H1 (cell line): ENCODE data around the gene TMUB2. TPM values are rescaled to one million over a fixed set of nuclear protein-coding genes. Genes with fewer than 3 reads are reported as not detected.

Experiments used
- E2F6 ChIP-seq: IDR thresholded peaks from 2 replicates; pipeline ENCODE4 v1.6.1; 2012; ENCODE audit warnings: inconsistent platforms
- FOSL1 ChIP-seq: IDR thresholded peaks from 2 replicates; pipeline ENCODE4 v1.6.1; 2011; ENCODE audit warnings: mild to moderate bottlenecking, low read depth, low read length, moderate library complexity; ENCODE audit not compliant: insufficient read depth
- KDM5A ChIP-seq: fragments of 200-600 bp; IDR thresholded peaks from 2 replicates; pipeline ENCODE4 v1.7.1; 2012; ENCODE audit warnings: mild to moderate bottlenecking, low read length, inconsistent platforms, mixed read lengths
- MAFK ChIP-seq: IDR thresholded peaks from 2 replicates; pipeline ENCODE4 v1.6.1; 2012; ENCODE audit warnings: low read depth, mild to moderate bottlenecking, improper control_type of control experiment, low read length
- NRF1 ChIP-seq: IDR thresholded peaks from 2 replicates; pipeline ENCODE4 v1.6.1; 2011; ENCODE audit warnings: mild to moderate bottlenecking, low read depth, low read length, improper control_type of control experiment
- RAD21 ChIP-seq, 2 experiments: IDR thresholded peaks in 1 of 2; conservative IDR thresholded peaks in 1 of 2; 2 replicates each; pipeline ENCODE4 v1.6.1; 2011; ENCODE audit warnings: low read depth in 2 of 2, low read length in 2 of 2, improper control_type of control experiment in 1 of 2, inconsistent platforms in 1 of 2, mild to moderate bottlenecking in 1 of 2, moderate library complexity in 1 of 2
- RXRA ChIP-seq: IDR thresholded peaks from 2 replicates; pipeline ENCODE4 v1.6.1; 2011; ENCODE audit warnings: low read depth, mild to moderate bottlenecking, low read length, moderate library complexity; ENCODE audit not compliant: insufficient read depth
- SP4 ChIP-seq: IDR thresholded peaks from 2 replicates; pipeline ENCODE4 v1.6.1; 2012; ENCODE audit warnings: low read length, inconsistent platforms
- polyA plus RNA-seq, 7 experiments: library from polyadenylated mRNA; depleted of rRNA in 3 of 7; stranded (reverse) in 5 of 7; unstranded in 2 of 7; fragments of >200 nt in 5 of 7; fragments of 200-250 nt in 2 of 7; gene quantifications; 1 replicate in 5 of 7; 2 replicates in 1 of 7; 4 replicates in 1 of 7; pipeline versions ENCODE4 v1.2.1 to v1.2.3, GENCODE V29; 2011 to 2013; ENCODE audit warnings: missing spikeins in 2 of 7, mixed read lengths in 2 of 7
- total RNA-seq: library from RNA; stranded (reverse); fragmentation: NEBNext Ultra II Directional; extraction: Animal tissue kit (Norgen Biotek cat#: 25700); gene quantifications from 2 replicates; pipeline ENCODE4 v1.2.1, GENCODE V29; 2021

The TMUB2 gene
- total and polyA plus RNA-seq, 2 of the 8 experiments (the other 6 are each of a cell fraction or from before 2014, with no cell fraction given), result 18.5 to 30.5 TPM

- no peak for TF ChIP-seq RAD21 (IDR thresholded peaks at IDR 0.05 in 1 of 2, conservative IDR thresholded peaks at IDR 0.05 in 1 of 2; ENCODE audit: low read depth in 2 of 2, low read length in 2 of 2)
- no peak for TF ChIP-seq RXRA
- TF ChIP-seq SP4, result no peak
- no peak for TF ChIP-seq NRF1
- no peak for TF ChIP-seq E2F6
- TF ChIP-seq KDM5A, result no peak
- TF ChIP-seq FOSL1, result no peak
- no peak for TF ChIP-seq MAFK
These were observed 27.1 kb upstream of the TMUB2 start (continued) for GRCh38 chr17:44159519-44160210.
